Lower leg skin (tissue), 4 donors: Measurements from ENCODE around the gene SEMA6D. TPM values are rescaled to one million over a fixed set of nuclear protein-coding genes. Genes with fewer than 3 reads are reported as not detected.

Source experiments
- DNase-seq, 2 donors: peaks; one replicate each; pipeline ENCODE4 v3.0.0-alpha.2; 2019; ENCODE audit warnings: low spot score in 2 of 2
- H3K4me3 ChIP-seq: fragments of 200-600 bp; sonication (generic); 2 replicates; pipeline ENCODE4 v1.5.1; 2017; ENCODE audit warnings: mild to moderate bottlenecking, low read depth; ENCODE audit not compliant: poor library complexity, severe bottlenecking
- CTCF ChIP-seq, 3 donors: fragments of 450-650 bp; IDR thresholded peaks; one replicate each; pipeline ENCODE4 v1.5.1; 2016; ENCODE audit warnings: antibody characterized with exemption in 3 of 3, mild to moderate bottlenecking in 3 of 3, moderate library complexity in 2 of 3
- POLR2A ChIP-seq, 2 donors: fragments of 450-650 bp; IDR thresholded peaks; one replicate each; pipeline ENCODE4 v1.6.1; 2016 to 2017; ENCODE audit warnings: antibody characterized with exemption in 2 of 2, mild to moderate bottlenecking in 1 of 2, moderate library complexity in 1 of 2
- WGBS, 2 donors: methylation state at CpG; one replicate each; pipeline ENCODE4 v1.1.5; 2018; 5-methylcytosine and 5-hydroxymethylcytosine counted together
- intact Hi-C: fragments of 100-400 bp; cut with DNase I; formaldehyde crosslinking; loops from one replicate; pipeline ENCODE4 v1.15.0; 2023; ENCODE audit warnings: low total_unique reads
- total RNA-seq, 4 donors: library from RNA; depleted of rRNA; stranded (reverse); fragments of >200 nt; gene quantifications; one replicate each; pipeline ENCODE4 v1.1.0, GENCODE V29; 2016

Gene SEMA6D
- total RNA-seq, 4 donors from 2014 or later, result 5.6 to 15.0 (median 6.6) TPM

DNA sequence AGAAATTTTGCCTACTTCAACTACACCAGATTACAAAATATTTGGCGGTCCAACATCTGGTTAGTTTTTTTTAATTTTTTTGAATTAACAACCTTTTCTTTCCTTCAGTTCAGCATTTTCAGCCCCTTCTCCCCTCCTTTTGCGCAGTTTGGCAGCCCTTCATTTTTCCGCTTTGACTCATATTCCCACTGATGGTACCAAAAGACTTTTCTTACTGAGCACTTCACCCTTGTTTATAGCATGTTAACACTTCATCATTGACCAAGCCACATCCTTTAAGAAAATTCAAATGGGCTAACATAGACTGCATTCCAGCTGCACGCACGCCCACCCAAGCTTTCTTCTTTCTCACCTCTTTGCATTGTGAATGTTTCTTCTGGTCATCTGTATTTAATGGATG is 49.7 kb downstream of the SEMA6D start:
- intact Hi-C loops, result no loop called here

GRCh38 chr15:47768735-47769134 is 51.4 kb downstream of the SEMA6D start:
- intact Hi-C loops, result no loop called here
- WGBS, 2 donors, result 88% methylated on average over 5 of the region's 5 CpGs
- no peak for DNase-seq
- no peak overlapping the region for H3K4me3 ChIP-seq
- TF ChIP-seq CTCF (IDR thresholded peaks at IDR 0.05) (no peak), POLR2A (IDR thresholded peaks at IDR 0.05) (no peak)

More for the DNA sequence above, 49.7 kb downstream of the SEMA6D start:
- DNase-seq, result no peak
- 96 to 97% methylated on average over 5 of the region's 5 CpGs for WGBS, 2 donors
- no peak for TF ChIP-seq CTCF (IDR thresholded peaks at IDR 0.05)
- no peak for TF ChIP-seq POLR2A (IDR thresholded peaks at IDR 0.05)
- no peak overlapping the region for H3K4me3 ChIP-seq

- 83 to 85% methylated on average over 5 of the region's 5 CpGs for WGBS, 2 donors
- DNase-seq, result no peak
- TF ChIP-seq CTCF (IDR thresholded peaks at IDR 0.05) (no peak), POLR2A (IDR thresholded peaks at IDR 0.05) (no peak)
- intact Hi-C loops, result no loop called here
- H3K4me3 ChIP-seq, result no peak overlapping the region
Observed at GRCh38 chr15:47769166-47769565, 51.9 kb downstream of the SEMA6D start.

DNA sequence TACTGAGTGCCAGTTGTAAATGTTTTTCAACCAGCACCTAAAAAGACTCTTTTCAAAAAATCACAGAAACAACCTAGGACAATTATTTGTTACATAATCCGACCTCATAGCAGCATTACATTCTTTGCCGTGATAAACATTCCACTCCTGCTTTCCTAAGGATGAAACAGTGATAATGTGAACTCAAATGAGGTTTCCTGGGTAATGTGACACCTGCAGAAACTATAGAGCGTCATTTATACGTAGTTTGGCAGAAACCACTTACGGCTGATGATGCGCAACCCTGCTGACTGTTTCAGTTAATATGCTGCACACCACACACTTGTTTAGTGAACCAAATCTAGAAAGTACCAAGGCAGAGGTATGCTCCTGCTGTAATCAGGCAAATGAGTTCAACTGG is 55.8 kb downstream of the SEMA6D start:
- TF ChIP-seq CTCF (IDR thresholded peaks at IDR 0.05) (no peak), POLR2A (IDR thresholded peaks at IDR 0.05) (no peak)
- DNase-seq, result no peak
- no peak overlapping the region for H3K4me3 ChIP-seq
- 89 to 91% methylated on average over 6 of the region's 6 CpGs for WGBS, 2 donors
- intact Hi-C loops, result no loop called here

DNA sequence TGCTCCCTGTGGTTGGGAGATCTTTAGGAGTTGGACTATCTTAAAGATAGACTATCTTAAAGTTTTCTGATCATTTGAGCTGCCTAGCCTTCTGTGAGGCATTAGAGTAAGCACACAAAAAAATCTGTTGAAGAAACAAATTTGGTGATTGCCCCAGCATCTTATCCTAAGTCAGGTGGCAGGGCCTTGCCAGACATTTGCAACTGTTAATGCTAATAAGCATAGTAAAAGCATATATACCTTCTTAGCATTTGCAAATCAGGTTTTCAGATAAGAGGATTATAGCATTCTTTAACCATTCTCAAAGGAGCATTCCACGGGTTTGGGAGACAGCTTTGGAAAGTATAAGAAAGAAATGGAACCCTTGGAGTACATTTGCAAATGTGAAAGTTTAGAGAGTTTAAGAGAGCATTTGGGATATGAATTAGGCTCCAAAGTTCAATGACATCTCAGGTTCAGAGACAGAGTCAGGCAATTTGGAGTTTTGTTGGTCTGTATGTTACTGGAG is 61.0 kb downstream of the SEMA6D start:
- WGBS, 2 donors, result 0 to 36% methylated on average over 1 of the region's 1 CpG
- no peak overlapping the region for H3K4me3 ChIP-seq
- intact Hi-C loops, result no loop called here
- no peak for DNase-seq
- no peak for TF ChIP-seq POLR2A (IDR thresholded peaks at IDR 0.05)

DNA sequence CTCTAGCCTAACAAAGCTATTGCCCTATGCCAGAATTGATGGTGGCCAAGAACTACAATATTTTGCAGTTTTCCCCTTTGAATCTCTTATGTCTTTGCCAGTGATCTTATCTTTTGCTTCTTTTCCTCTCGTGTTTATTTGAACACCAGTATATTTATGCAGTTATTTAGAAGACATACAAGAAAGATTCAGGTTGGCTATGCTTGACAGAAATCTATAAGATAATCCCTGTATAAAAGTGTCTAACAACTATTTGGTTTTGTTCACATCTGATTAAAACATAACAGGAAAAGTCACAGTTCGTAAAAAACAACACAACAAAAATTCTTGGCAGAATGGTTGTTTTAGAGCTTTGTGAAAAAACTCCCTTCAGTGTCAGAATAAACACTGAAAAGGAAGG is 63.7 kb downstream of the SEMA6D start:
- intact Hi-C loops, result no loop called here
- TF ChIP-seq POLR2A (IDR thresholded peaks at IDR 0.05) (no peak), CTCF (IDR thresholded peaks at IDR 0.05) (no peak)
- DNase-seq, result no peak
- H3K4me3 ChIP-seq, result no peak overlapping the region
- WGBS, 2 donors, result 37 to 43% methylated on average over 2 of the region's 2 CpGs
